ENCODE results near the gene CA5A. TPM values are rescaled to one million over a fixed set of nuclear protein-coding genes. Genes with fewer than 3 reads are reported as not detected.

Gene CA5A
- total RNA-seq, 4 donors from 2014 or later = not detected

DNA sequence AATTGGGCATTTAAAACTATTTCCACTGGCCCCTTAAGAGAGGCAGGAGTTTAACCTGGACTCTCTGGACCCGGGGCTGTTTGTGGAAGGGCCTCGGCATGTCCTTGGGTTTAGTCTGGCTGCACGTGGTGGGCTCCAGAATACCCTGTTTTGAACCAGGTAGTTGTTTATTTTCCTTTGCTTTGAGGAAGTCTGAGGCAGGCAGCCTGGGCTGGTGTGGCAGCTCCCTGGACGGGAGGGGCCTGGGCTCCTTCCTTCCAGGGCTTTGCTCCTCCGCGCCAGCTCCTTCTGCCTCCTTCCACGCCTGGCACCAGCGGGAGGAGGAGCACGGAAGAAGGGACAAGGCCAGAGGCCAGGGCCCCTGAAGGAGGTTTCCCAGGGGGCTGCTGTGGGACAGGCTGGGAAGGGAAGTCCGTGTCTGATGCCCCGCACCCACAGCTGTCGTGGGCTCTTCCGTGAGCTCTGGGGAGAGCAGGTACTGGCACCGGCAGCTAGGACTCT is 30.4 kb upstream of the CA5A start:
- H3K27ac ChIP-seq (replicated peaks in 1 of 4) = peak overlapping the region; percentile 75 to 85 (median 77)
- DNase-seq (ENCODE audit: extremely low spot score) = no peak
- intact Hi-C loops (cut with DNase I) = no loop called here
- H3K9me3 ChIP-seq = peaks cover 0 to 9% (median 7%) of the 10 kb centered on the region in 4 donors
- no peaks in the 10 kb centered on the region for H3K27me3 ChIP-seq
- TF ChIP-seq EP300 (IDR thresholded peaks at IDR 0.05) (no peak), POLR2AphosphoS5 (IDR thresholded peaks at IDR 0.05) (peak in 1 of 2 donors; percentile 35), POLR2A (IDR thresholded peaks at IDR 0.05; ENCODE audit: low read depth) (no peak), CTCF (IDR thresholded peaks at IDR 0.05) (no peak)
- peaks cover 0 to 6% (median 2%) of the 10 kb centered on the region in 4 donors for H3K36me3 ChIP-seq
- H3K4me3 ChIP-seq = peak overlapping the region; percentile 16 to 45 (median 27)
- WGBS = 21% methylated on average over 12 of the region's 14 CpGs
- H3K4me1 ChIP-seq = peaks cover 31 to 53% (median 42%) of the 10 kb centered on the region in 4 donors

GRCh38 chr16:87966064-87966645 is 29.8 kb upstream of the CA5A start:
- Histone ChIP-seq H3K4me3 (peak overlapping the region in 3 of 4 donors; percentile 16 to 29 (median 25)), H3K9me3 (peaks cover 0 to 3% (median 1%) of the 10 kb centered on the region in 4 donors), H3K4me1 (peaks cover 31 to 53% (median 42%) of the 10 kb centered on the region in 4 donors), H3K27me3 (no peaks in the 10 kb centered on the region), H3K36me3 (peaks cover 0 to 6% (median 2%) of the 10 kb centered on the region in 4 donors), H3K27ac (replicated peaks in 1 of 4) (peak overlapping the region; percentile 75 to 85 (median 77))
- DNase-seq (ENCODE audit: extremely low spot score) = no peak
- intact Hi-C loops (cut with DNase I) = no loop called here
- TF ChIP-seq POLR2A (IDR thresholded peaks at IDR 0.05; ENCODE audit: low read depth) = no peak
- TF ChIP-seq POLR2AphosphoS5 (IDR thresholded peaks at IDR 0.05) = no peak
- TF ChIP-seq CTCF (IDR thresholded peaks at IDR 0.05) = no peak
- TF ChIP-seq EP300 (IDR thresholded peaks at IDR 0.05) = no peak
- WGBS = 59% methylated on average over 5 of the region's 5 CpGs

- TF ChIP-seq POLR2A (IDR thresholded peaks at IDR 0.05; ENCODE audit: low read depth) (no peak), EP300 (IDR thresholded peaks at IDR 0.05) (no peak)
- Histone ChIP-seq H3K36me3 (no peaks in the 10 kb centered on the region), H3K27me3 (no peaks in the 10 kb centered on the region), H3K9me3 (no peaks in the 10 kb centered on the region), H3K27ac (replicated peaks in 1 of 4) (peak overlapping the region; percentile 75 to 85 (median 77)), H3K4me1 (peaks cover 31 to 54% (median 42%) of the 10 kb centered on the region in 4 donors), H3K4me3 (no peak overlapping the region)
- DNase-seq (ENCODE audit: extremely low spot score) = no peak
- WGBS = 75% methylated on average over 11 of the region's 11 CpGs
- intact Hi-C loops (cut with DNase I) = no loop called here
These were observed 29.1 kb upstream of the CA5A start for GRCh38 chr16:87965417-87965816.

- DNase-seq (ENCODE audit: extremely low spot score) = no peak
- Histone ChIP-seq H3K9me3 (no peaks in the 10 kb centered on the region), H3K27ac (replicated peaks in 1 of 4) (peak overlapping the region in 3 of 4 donors; percentile 7 to 58 (median 50)), H3K36me3 (no peaks in the 10 kb centered on the region), H3K27me3 (no peaks in the 10 kb centered on the region), H3K4me1 (peaks cover 34 to 66% (median 43%) of the 10 kb centered on the region in 4 donors), H3K4me3 (no peak overlapping the region)
- no peak for TF ChIP-seq EP300 (IDR thresholded peaks at IDR 0.05)
- no peak for TF ChIP-seq POLR2A (IDR thresholded peaks at IDR 0.05; ENCODE audit: low read depth)
- TF ChIP-seq POLR2AphosphoS5 (IDR thresholded peaks at IDR 0.05) = no peak
- no peak for TF ChIP-seq CTCF (IDR thresholded peaks at IDR 0.05)
- WGBS = 83% methylated on average over 19 of the region's 19 CpGs
- intact Hi-C loops (cut with DNase I) = no loop called here
These were observed 27.8 kb upstream of the CA5A start for GRCh38 chr16:87964049-87964659.

- no peak overlapping the region for H3K4me3 ChIP-seq
- H3K27ac ChIP-seq (replicated peaks in 1 of 4) = peak overlapping the region; percentile 7 to 58 (median 31)
- no peaks in the 10 kb centered on the region for H3K27me3 ChIP-seq
- TF ChIP-seq CTCF (IDR thresholded peaks at IDR 0.05) = no peak
- TF ChIP-seq POLR2AphosphoS5 (IDR thresholded peaks at IDR 0.05) = peak; percentile 35 to 53
- intact Hi-C loops (cut with DNase I) = no loop called here
- no peaks in the 10 kb centered on the region for H3K9me3 ChIP-seq
- 78% methylated on average over 9 of the region's 9 CpGs for WGBS
- no peaks in the 10 kb centered on the region for H3K36me3 ChIP-seq
- no peak for DNase-seq (ENCODE audit: extremely low spot score)
- H3K4me1 ChIP-seq = peaks cover 34 to 59% (median 39%) of the 10 kb centered on the region in 4 donors
These were observed 27.1 kb upstream of the CA5A start for GRCh38 chr16:87963400-87963799.

All from esophagus muscularis mucosa (tissue), 4 donors.